Osteoblast (primary cell): ENCODE data around the gene CAMTA1. TPM values are rescaled to one million over a fixed set of nuclear protein-coding genes. Genes with fewer than 3 reads are reported as not detected.
A peak's percentile ranks its signal among the peaks of the same experiment; 100 is the strongest.
"Not testable (repeated sequence)": the region's sequence is repeated elsewhere in the genome, so short reads cannot be mapped to it uniquely, and the experiment has no call there.

ENCODE experiments used
- DNase-seq: peaks from one replicate; pipeline ENCODE4 v3.0.0; 2011; ENCODE audit warnings: low spot score, mixed read lengths; ENCODE audit not compliant: insufficient read length; ENCODE audit errors: missing footprints
- H2AFZ ChIP-seq: 2 replicates; pipeline ENCODE4 v1.6.0; 2011; ENCODE audit warnings: mild to moderate bottlenecking, low read length
- H3K27ac ChIP-seq: 2 replicates; pipeline ENCODE4 v1.5.1; 2011; ENCODE audit warnings: mild to moderate bottlenecking, low read depth, low read length, moderate library complexity
- H3K27me3 ChIP-seq: 2 replicates; pipeline ENCODE4 v1.6.0; 2012; ENCODE audit warnings: mild to moderate bottlenecking, control low read depth, inconsistent platforms, low read length, moderate library complexity; ENCODE audit not compliant: insufficient read depth
- H3K36me3 ChIP-seq: 2 replicates; pipeline ENCODE4 v1.5.1; 2011; ENCODE audit warnings: mild to moderate bottlenecking, low read length, control low read depth, moderate library complexity; ENCODE audit not compliant: insufficient read depth
- H3K4me1 ChIP-seq: 2 replicates; pipeline ENCODE4 v1.5.1; 2011; ENCODE audit warnings: mild to moderate bottlenecking, low read length, control low read depth, moderate library complexity; ENCODE audit not compliant: insufficient read depth
- H3K4me2 ChIP-seq: 2 replicates; pipeline ENCODE4 v1.6.0; 2011; ENCODE audit warnings: mild to moderate bottlenecking, low read length; ENCODE audit not compliant: insufficient read depth
- H3K4me3 ChIP-seq: fragments of 200-600 bp; sonication (generic); 3 replicates; pipeline ENCODE4 v1.5.1; 2012; ENCODE audit warnings: mild to moderate bottlenecking, low read length, inconsistent platforms; ENCODE audit not compliant: insufficient read depth
- H3K79me2 ChIP-seq: 2 replicates; pipeline ENCODE4 v1.6.0; 2012; ENCODE audit warnings: mild to moderate bottlenecking, low read length, control low read depth, inconsistent platforms; ENCODE audit not compliant: insufficient read depth
- H3K9me3 ChIP-seq: 2 replicates; pipeline ENCODE4 v1.5.1; 2011; ENCODE audit warnings: low read depth, low read length, control low read depth
- H4K20me1 ChIP-seq: 2 replicates; pipeline ENCODE4 v1.6.0; 2012; ENCODE audit warnings: mild to moderate bottlenecking, low read length, control low read depth; ENCODE audit not compliant: insufficient read depth
- total RNA-seq: library from RNA; depleted of rRNA; stranded (reverse); fragments of >200 nt; gene quantifications from 2 replicates; pipeline ENCODE4 v1.2.3, GENCODE V29; 2012
- TF ChIP-seq, protein P1 (sequence below): IDR thresholded peaks from 2 replicates; pipeline ENCODE4 v1.5.1; 2011; ENCODE audit warnings: mild to moderate bottlenecking, low read depth, low read length, moderate library complexity; ENCODE audit errors: extremely low read depth

Gene CAMTA1
- total RNA-seq, 1 donor = 47.4 TPM

GRCh38 chr1:6827630-6828165, 42.4 kb downstream of the CAMTA1 start:
- no peak for DNase-seq
- no peaks in the 10 kb centered on the region for H3K9me3 ChIP-seq
- H3K4me1 ChIP-seq = no peaks in the 10 kb centered on the region
- TF ChIP-seq, protein P1, sequence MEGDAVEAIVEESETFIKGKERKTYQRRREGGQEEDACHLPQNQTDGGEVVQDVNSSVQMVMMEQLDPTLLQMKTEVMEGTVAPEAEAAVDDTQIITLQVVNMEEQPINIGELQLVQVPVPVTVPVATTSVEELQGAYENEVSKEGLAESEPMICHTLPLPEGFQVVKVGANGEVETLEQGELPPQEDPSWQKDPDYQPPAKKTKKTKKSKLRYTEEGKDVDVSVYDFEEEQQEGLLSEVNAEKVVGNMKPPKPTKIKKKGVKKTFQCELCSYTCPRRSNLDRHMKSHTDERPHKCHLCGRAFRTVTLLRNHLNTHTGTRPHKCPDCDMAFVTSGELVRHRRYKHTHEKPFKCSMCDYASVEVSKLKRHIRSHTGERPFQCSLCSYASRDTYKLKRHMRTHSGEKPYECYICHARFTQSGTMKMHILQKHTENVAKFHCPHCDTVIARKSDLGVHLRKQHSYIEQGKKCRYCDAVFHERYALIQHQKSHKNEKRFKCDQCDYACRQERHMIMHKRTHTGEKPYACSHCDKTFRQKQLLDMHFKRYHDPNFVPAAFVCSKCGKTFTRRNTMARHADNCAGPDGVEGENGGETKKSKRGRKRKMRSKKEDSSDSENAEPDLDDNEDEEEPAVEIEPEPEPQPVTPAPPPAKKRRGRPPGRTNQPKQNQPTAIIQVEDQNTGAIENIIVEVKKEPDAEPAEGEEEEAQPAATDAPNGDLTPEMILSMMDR = no peak
- H3K27me3 ChIP-seq = no peaks in the 10 kb centered on the region
- no peak overlapping the region for H3K27ac ChIP-seq
- H3K4me3 ChIP-seq = no peak overlapping the region
- peaks cover 11% of the 10 kb centered on the region for H3K79me2 ChIP-seq
- H4K20me1 ChIP-seq = no peaks in the 10 kb centered on the region
- H2AFZ ChIP-seq = no peak overlapping the region
- H3K36me3 ChIP-seq = no peaks in the 10 kb centered on the region
- H3K4me2 ChIP-seq = no peak overlapping the region

DNA sequence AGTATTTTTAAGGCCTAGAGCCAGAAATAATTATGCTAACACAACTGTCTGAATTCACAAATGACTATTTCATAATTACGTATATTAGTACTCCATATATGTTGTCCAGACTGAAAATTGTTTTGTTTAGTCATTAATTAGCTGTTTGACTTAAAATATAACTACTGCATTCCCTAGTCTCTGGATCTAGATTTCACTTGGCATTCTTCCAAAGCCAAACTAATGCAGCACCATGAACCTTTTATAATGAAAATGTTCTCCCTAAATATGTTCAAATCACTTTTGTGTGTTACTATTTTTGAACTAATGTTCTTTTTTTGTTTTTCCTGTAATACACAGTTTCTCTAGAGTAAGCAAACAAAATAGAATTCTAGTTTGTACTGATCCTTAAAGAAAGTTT, 46.1 kb downstream of the CAMTA1 start:
- no peaks in the 10 kb centered on the region for H4K20me1 ChIP-seq
- H2AFZ ChIP-seq = no peak overlapping the region
- peak; percentile 25 for DNase-seq

DNA sequence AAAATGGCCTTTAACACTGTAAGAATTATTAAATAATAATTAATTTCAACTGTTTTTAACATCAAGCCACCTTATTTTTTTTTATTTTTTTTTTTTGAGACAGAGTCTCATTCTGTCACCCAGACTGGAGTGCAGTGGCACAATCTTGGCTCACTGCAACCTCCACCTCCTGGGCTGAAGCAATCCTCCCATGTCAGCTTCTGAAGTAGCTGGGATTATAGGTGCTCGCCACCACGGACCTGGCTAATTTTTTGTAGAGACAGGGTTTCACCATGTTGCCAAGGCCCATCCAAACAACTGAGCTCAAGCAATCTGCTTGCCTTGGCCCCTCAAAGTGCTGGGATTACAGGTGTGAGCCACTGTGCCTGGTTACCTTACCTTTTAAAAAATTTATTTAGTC, 46.8 kb downstream of the CAMTA1 start:
- H3K4me3 ChIP-seq, H2AFZ ChIP-seq, H3K36me3 ChIP-seq, H3K27me3 ChIP-seq, DNase-seq, H3K9me3 ChIP-seq, H3K4me1 ChIP-seq, H4K20me1 ChIP-seq, H3K4me2 ChIP-seq, H3K27ac ChIP-seq: not testable (repeated sequence)
- H3K79me2 ChIP-seq = peaks cover 25% of the 10 kb centered on the region

More for the DNA sequence above, 46.1 kb downstream of the CAMTA1 start:
- Histone ChIP-seq H3K36me3 (peaks cover 4% of the 10 kb centered on the region), H3K79me2 (peaks cover 24% of the 10 kb centered on the region), H3K27ac (no peak overlapping the region), H3K9me3 (no peaks in the 10 kb centered on the region), H3K27me3 (no peaks in the 10 kb centered on the region), H3K4me1 (no peaks in the 10 kb centered on the region), H3K4me3 (no peak overlapping the region), H3K4me2 (no peak overlapping the region)
- TF ChIP-seq, protein P1 = no peak

- Histone ChIP-seq H3K9me3 (no peaks in the 10 kb centered on the region), H3K4me3 (no peak overlapping the region), H2AFZ (no peak overlapping the region), H3K4me2 (no peak overlapping the region), H3K27me3 (no peaks in the 10 kb centered on the region), H3K36me3 (peaks cover 5% of the 10 kb centered on the region), H3K27ac (no peak overlapping the region), H4K20me1 (no peaks in the 10 kb centered on the region), H3K79me2 (peaks cover 22% of the 10 kb centered on the region), H3K4me1 (no peaks in the 10 kb centered on the region)
- TF ChIP-seq, protein P1 = no peak
- peak; percentile 8 for DNase-seq
These were observed 47.4 kb downstream of the CAMTA1 start for GRCh38 chr1:6832531-6833188.
